HG02981 (cell line): ENCODE data around the gene GADD45G.

Experiments
- ATAC-seq: cut with Tn5 transposase; IDR thresholded peaks from one replicate; pipeline ENCODE4 v1.9.1; 2021; ENCODE audit warnings: mild to moderate bottlenecking, moderate library complexity; ENCODE audit not compliant: unreplicated experiment

Gene GADD45G

DNA sequence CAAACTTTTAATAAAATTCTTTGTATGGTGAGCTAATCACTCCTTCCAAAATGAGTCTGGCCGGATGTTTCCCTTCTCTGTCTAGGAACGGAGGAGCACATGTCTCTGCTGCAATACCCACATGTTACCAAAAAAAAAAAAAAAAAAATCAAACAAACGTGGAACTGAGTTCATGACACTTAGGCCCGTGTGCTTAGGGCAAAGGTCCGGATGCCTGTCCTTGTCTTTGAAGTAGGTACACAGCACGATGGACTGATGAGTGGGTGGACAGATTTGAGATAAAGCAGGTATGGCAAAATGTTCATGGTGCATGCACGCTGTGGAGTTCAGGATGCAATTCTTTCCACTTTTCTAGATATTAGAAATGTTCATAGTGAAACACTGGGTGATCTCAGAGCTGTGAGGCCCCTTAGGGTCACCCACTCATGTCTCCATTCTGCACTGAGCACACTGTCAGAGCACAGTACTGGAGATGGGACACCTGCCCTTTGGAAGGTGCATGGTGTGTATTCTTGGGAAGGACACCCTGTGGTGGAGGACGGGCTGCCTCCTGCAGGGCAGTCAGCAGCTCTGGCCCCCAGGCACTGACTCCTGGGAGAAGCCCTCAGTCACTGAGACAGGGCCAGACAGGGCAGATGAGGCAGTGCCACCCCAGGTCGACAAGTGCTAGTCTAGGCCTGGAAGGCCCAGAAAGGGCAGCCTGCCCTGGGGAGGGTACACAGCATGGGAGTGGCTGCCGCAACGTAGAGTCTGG, 43.6 kb downstream of the GADD45G start:
- no peak for ATAC-seq

GRCh38 chr9:89649039-89649691, 44.4 kb downstream of the GADD45G start:
- no peak for ATAC-seq

DNA sequence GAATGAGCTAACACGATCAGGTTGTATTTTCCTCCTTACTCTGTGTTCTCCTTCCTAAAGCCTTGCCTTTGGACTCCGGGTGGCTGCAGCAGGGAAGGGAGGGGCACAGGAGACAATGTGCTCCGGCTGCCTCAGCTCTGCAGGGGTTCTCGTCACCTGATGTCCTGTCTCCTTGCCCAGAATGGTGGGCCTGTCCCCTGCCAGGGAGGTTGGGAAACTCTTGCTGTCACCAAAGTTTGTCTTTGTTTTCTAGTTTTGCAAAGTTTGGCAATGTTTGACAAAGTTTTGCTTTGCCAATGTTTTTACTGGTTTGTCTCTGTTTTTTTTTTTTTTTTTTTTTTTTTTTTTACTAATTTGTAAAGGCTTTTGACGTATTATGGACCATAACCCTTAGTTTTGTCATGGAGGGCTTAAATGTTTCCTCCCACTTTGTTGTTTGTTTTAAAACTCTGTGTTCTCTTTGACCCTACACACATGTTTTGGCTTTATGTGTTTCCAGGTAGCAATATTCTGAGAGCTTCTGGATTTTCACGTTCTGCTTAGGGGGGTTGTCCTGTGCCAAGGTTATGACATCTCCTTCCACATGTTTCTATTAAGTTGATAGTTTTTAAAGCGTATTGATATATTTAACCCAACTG, 49.3 kb downstream of the GADD45G start:
- ATAC-seq: no peak

DNA sequence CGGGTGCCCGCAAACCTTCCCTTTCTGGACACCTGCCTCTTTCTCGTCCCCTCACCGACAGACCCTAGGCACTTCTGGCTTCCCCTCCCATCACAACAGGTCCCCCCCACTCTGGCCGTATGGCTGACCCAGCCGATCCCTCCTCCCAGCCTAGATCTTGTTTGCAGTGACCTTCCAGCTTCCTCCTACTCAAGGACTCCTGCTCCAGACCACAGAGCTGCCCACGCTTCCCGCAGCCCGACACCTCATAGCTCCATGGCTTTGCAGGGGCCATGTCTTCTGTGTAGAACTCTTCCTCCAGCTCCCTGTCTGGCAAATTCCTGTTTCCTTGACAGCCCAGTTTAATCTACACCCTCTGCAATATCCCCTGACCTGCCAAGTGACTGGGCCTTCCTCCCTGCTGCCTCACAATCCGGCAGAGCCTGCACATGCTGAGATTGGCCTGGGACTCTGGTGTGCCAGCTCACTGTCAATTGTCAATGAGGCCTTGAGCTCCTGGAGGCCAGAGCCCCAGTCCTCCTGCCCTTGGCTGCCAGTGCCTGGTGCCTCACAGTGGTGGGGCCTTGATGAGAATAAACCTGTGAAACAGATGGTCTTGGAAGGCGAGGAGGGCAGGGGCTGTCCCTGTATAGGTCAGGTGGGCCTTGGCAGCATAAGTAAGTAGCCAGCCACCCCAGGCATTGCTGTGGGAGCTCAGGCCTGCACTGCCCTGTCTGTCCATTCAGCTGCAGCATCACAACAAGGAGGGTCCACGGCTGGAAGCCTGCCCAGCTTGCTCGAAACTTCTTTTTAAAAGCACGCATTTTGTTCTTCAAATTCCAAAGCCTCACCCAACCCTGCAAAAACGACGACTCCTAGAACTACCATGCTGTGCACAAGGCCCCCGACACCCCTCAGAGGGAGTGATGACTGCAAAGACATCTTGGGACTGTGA, 50.5 kb downstream of the GADD45G start:
- ATAC-seq: no peak
